HepG2 (cell line): ENCODE measurements around the gene BANP. TPM values are rescaled to one million over a fixed set of nuclear protein-coding genes. Genes with fewer than 3 reads are reported as not detected.

ENCODE experiments used
- ATAC-seq: fragments of 200-7000 bp; cut with Tn5 transposase; 3 replicates; pipeline ENCODE4 v1.9.1; 2020; ENCODE audit warnings: mild to moderate bottlenecking, moderate library complexity
- BruUV-seq: library from RNA; stranded (reverse); fragments of 400-500 nt; replicated peaks from 2 replicates; lab custom pipeline; 2021; lab: Mats Ljungman, UMichigan
- CTCF ChIA-PET: fragments of 300-600 bp; formaldehyde crosslinking; extraction: SDS; loops from one replicate; lab custom pipeline; 2021; ENCODE audit warnings: low total read pairs, inconsistent platforms, low intra/inter-chr PET ratio; lab: Yijun Ruan, JAX
- POLR2A ChIA-PET: fragments of 350-600 bp; sonication (Branson Sonifier 250); formaldehyde crosslinking; loops from one replicate; lab custom pipeline; 2020; ENCODE audit warnings: antibody characterized with exemption, inconsistent platforms; lab: Yijun Ruan, JAX
- DNase-seq: peaks from one replicate; pipeline ENCODE4 v3.0.0-alpha.2; 2015; ENCODE audit warnings: low spot score
- FAIRE-seq: peaks from 3 replicates; lab custom pipeline; 2011; peaks lifted over from hg19 to GRCh38; lab: Jason Lieb, UNC
- H2AFZ ChIP-seq: one replicate; pipeline ENCODE4 v1.6.1; 2011; ENCODE audit warnings: low read length, inconsistent platforms
- H3K27ac ChIP-seq: fragments of 300-600 bp; 3 replicates; pipeline ENCODE4 v1.8.0; 2011; ENCODE audit warnings: mixed run types, mild to moderate bottlenecking, mixed read lengths, low read length, inconsistent platforms; ENCODE audit not compliant: insufficient read depth; ENCODE audit errors: extremely low read length
- H3K27me3 ChIP-seq, 2 experiments: fragments of 200-600 bp in 1 of 2; 2 replicates in 1 of 2; 3 replicates in 1 of 2; pipeline versions ENCODE4 v1.6.0 to v1.8.0; 2011; ENCODE audit warnings: low read length in 2 of 2, mild to moderate bottlenecking in 2 of 2, moderate library complexity in 2 of 2, inconsistent platforms in 1 of 2; ENCODE audit not compliant: insufficient read depth in 2 of 2, control insufficient read depth in 1 of 2
- H3K36me3 ChIP-seq, 2 experiments: fragments of 200-600 bp in 1 of 2; replicated peaks in 1 of 2; 2 replicates in 1 of 2; 3 replicates in 1 of 2; pipeline versions ENCODE4 v1.5.1 to v1.8.0; 2011; ENCODE audit warnings: low read length in 2 of 2, inconsistent platforms in 1 of 2; ENCODE audit not compliant: insufficient read depth in 2 of 2, control insufficient read depth in 1 of 2
- H3K4me1 ChIP-seq: 2 replicates; pipeline ENCODE4 v1.5.1; 2012; ENCODE audit warnings: low read length, inconsistent platforms; ENCODE audit not compliant: insufficient read depth
- H3K4me2 ChIP-seq: 2 replicates; pipeline ENCODE4 v1.6.0; 2011; ENCODE audit warnings: low read depth, low read length, inconsistent platforms
- H3K4me3 ChIP-seq, 3 experiments: fragments of 200-600 bp in 1 of 3; sonication (generic), shearing (Covaris generic) in 1 of 3; replicated peaks in 1 of 3; 2 replicates each; pipeline ENCODE4 v1.5.1; 2011 to 2016; ENCODE audit warnings: low read length in 3 of 3, inconsistent platforms in 2 of 3, low read depth in 2 of 3, mild to moderate bottlenecking in 2 of 3, control low read depth in 1 of 3, mixed read lengths in 1 of 3; ENCODE audit not compliant: insufficient read depth in 1 of 3
- H3K79me2 ChIP-seq: one replicate; pipeline ENCODE4 v1.6.1; 2011; ENCODE audit warnings: low read length, inconsistent platforms; ENCODE audit not compliant: insufficient read depth
- H3K9ac ChIP-seq: 2 replicates; pipeline ENCODE4 v1.6.0; 2011; ENCODE audit warnings: mild to moderate bottlenecking, low read depth, low read length, inconsistent platforms; ENCODE audit not compliant: insufficient read depth
- H3K9me3 ChIP-seq: 2 replicates; pipeline ENCODE4 v1.5.1; 2012; ENCODE audit warnings: mild to moderate bottlenecking, low read length
- H4K20me1 ChIP-seq: 2 replicates; pipeline ENCODE4 v1.6.0; 2011; ENCODE audit warnings: inconsistent platforms, mild to moderate bottlenecking, low read length, moderate library complexity; ENCODE audit not compliant: insufficient read depth
- CENPX ChIP-seq: sonication (generic); formaldehyde crosslinking; IDR thresholded peaks from 2 replicates; pipeline ENCODE4 v1.9.0; 2021; ENCODE audit warnings: mild to moderate bottlenecking, missing genetic modification reagents, moderate library complexity
- DPF2 ChIP-seq: sonication (generic); formaldehyde crosslinking; IDR thresholded peaks from 2 replicates; pipeline ENCODE4 v1.4.0; 2020; ENCODE audit warnings: mild to moderate bottlenecking, low read depth, missing genetic modification reagents, borderline replicate concordance
- ELK4 ChIP-seq: sonication (generic); formaldehyde crosslinking; IDR thresholded peaks from 2 replicates; pipeline ENCODE4 v1.9.0; 2021; ENCODE audit warnings: missing genetic modification reagents, borderline replicate concordance
- NRL ChIP-seq: sonication (generic); formaldehyde crosslinking; IDR thresholded peaks from 2 replicates; pipeline ENCODE4 v1.5.0; 2020; ENCODE audit warnings: missing genetic modification reagents, mild to moderate bottlenecking, moderate library complexity, borderline replicate concordance
- PLRG1 ChIP-seq: fragments of 450-650 bp; conservative IDR thresholded peaks from 2 replicates; pipeline ENCODE4 v1.6.1; 2016
- SIN3B ChIP-seq: fragments of 150-350 bp; IDR thresholded peaks from 2 replicates; pipeline ENCODE4 v1.6.1; 2014; ENCODE audit warnings: low read length
- SKI ChIP-seq: fragments of 450-650 bp; IDR thresholded peaks from one replicate; pipeline ENCODE4 v1.6.1; 2018; ENCODE audit warnings: mild to moderate bottlenecking; ENCODE audit not compliant: partially characterized antibody
- USF2 ChIP-seq, 2 experiments: sonication (generic) in 1 of 2; formaldehyde crosslinking in 1 of 2; IDR thresholded peaks; 2 replicates each; pipeline versions ENCODE4 v1.5.1 to v1.6.1; 2011 to 2020; ENCODE audit warnings: borderline replicate concordance in 1 of 2, low read depth in 1 of 2, low read length in 1 of 2, mild to moderate bottlenecking in 1 of 2, missing genetic modification reagents in 1 of 2, moderate library complexity in 1 of 2
- XBP1 ChIP-seq: sonication (generic); formaldehyde crosslinking; IDR thresholded peaks from 2 replicates; pipeline ENCODE4 v1.5.0; 2020; ENCODE audit warnings: missing genetic modification reagents
- ZGPAT ChIP-seq: IDR thresholded peaks from 2 replicates; pipeline ENCODE4 v1.6.1; 2016; ENCODE audit warnings: mild to moderate bottlenecking
- ZNF34 ChIP-seq: sonication (generic); formaldehyde crosslinking; IDR thresholded peaks from 2 replicates; pipeline ENCODE4 v1.4.0; 2020; ENCODE audit warnings: mild to moderate bottlenecking, missing genetic modification reagents, borderline replicate concordance
- ZNF382 ChIP-seq: sonication (generic); formaldehyde crosslinking; IDR thresholded peaks from 2 replicates; pipeline ENCODE4 v1.5.0; 2020; ENCODE audit warnings: missing genetic modification reagents, mild to moderate bottlenecking, borderline replicate concordance
- ZNF547 ChIP-seq: sonication (generic); formaldehyde crosslinking; IDR thresholded peaks from 2 replicates; pipeline ENCODE4 v1.5.1; 2020; ENCODE audit warnings: mild to moderate bottlenecking, missing genetic modification reagents
- ZNF564 ChIP-seq: sonication (generic); formaldehyde crosslinking; IDR thresholded peaks from 2 replicates; pipeline ENCODE4 v1.8.1; 2023; ENCODE audit warnings: mild to moderate bottlenecking, missing genetic modification reagents
- WGBS: methylation state at CpG from one replicate; pipeline ENCODE4 v1.1.6; 2017; ENCODE audit warnings: low lambda C conversion rate; 5-methylcytosine and 5-hydroxymethylcytosine counted together
- in situ Hi-C: cut with HindIII; loops from 2 replicates; pipeline ENCODE4 v1.10.0; 2017; ENCODE audit warnings: low pct_unique_long_range_greater_than_20kb; ENCODE audit not compliant: extremely low pct_ligation_motif_present
- intact Hi-C: fragments of 100-400 bp; cut with micrococcal nuclease; formaldehyde crosslinking; loops from one replicate; pipeline ENCODE4 v1.10.0; 2022; ENCODE audit not compliant: unreplicated experiment
- polyA plus RNA-seq, 8 experiments: library from polyadenylated mRNA; depleted of rRNA in 3 of 8; stranded (reverse) in 7 of 8; unstranded in 1 of 8; fragments of >200 nt; fragmentation: Illumina TruSeq in 4 of 8; extraction: Trizol in 4 of 8; gene quantifications; 2 replicates each; pipeline versions ENCODE4 v1.2.1 to v1.2.3, GENCODE V29; 2011 to 2016; ENCODE audit warnings: low read depth in 4 of 8, missing spikeins in 1 of 8, mixed read lengths in 1 of 8; ENCODE audit not compliant: insufficient read depth in 1 of 8
- total RNA-seq, 5 experiments: library from RNA; depleted of rRNA; stranded (reverse); fragments of >200 nt; fragmentation: Illumina TruSeq; extraction: Trizol; gene quantifications; 2 replicates each; pipeline ENCODE4 v1.2.3, GENCODE V29; 2016; ENCODE audit warnings: low read depth in 1 of 5

Gene BANP
- total and polyA plus RNA-seq, 2 of the 13 experiments (the other 11 are each of a cell fraction or from before 2014, with no cell fraction given): 20.2 to 23.8 TPM

GRCh38 chr16:87961623-87962022, 10.4 kb downstream of the BANP start:
- Histone ChIP-seq H3K4me3 (no peak overlapping the region), H3K4me1 (peaks cover 24% of the 10 kb centered on the region), H3K27ac (no peak overlapping the region), H3K4me2 (no peak overlapping the region), H3K9ac (no peak overlapping the region), H3K27me3 (no peaks in the 10 kb centered on the region), H3K9me3 (no peaks in the 10 kb centered on the region), H4K20me1 (no peaks in the 10 kb centered on the region), H2AFZ (no peak overlapping the region), H3K79me2 (peaks cover 78% of the 10 kb centered on the region), H3K36me3 (peaks cover 4 to 8% of the 10 kb centered on the region in 2 experiments; a peak in 3 of 5 replicates)
- CTCF ChIA-PET: no interaction called here
- TF ChIP-seq ZNF547 (CRISPR knock-in tag) (no peak), SIN3B (no peak), ZGPAT (CRISPR knock-in tag) (no peak)
- intact Hi-C loops: no loop called here
- FAIRE-seq: peak; percentile 55
- BruUV-seq: no TSS peak
- no peak for DNase-seq
- 87% methylated on average over 4 of the region's 4 CpGs for WGBS
- no peak for ATAC-seq
- in situ Hi-C loops: no loop called here
- POLR2A ChIA-PET: interaction anchor here (3.4 kb wide), 1 partner anchor 11 kb away, joined by 15 read pairs; the partner anchor contains the start of gene BANP

GRCh38 chr16:87963400-87963799, 12.2 kb downstream of the BANP start:
- no peak for DNase-seq
- ATAC-seq: no peak
- POLR2A ChIA-PET: interaction anchor here (3.4 kb wide), 1 partner anchor 12 kb away, joined by 15 read pairs; the partner anchor contains the start of gene BANP
- in situ Hi-C loops (no loop called here), intact Hi-C loops (no loop called here)
- BruUV-seq: no TSS peak
- no peaks in the 10 kb centered on the region for H3K27me3 ChIP-seq
- H4K20me1 ChIP-seq: no peaks in the 10 kb centered on the region
- peaks cover 72% of the 10 kb centered on the region for H3K79me2 ChIP-seq
- FAIRE-seq: no peak
- H3K4me1 ChIP-seq: peaks cover 41% of the 10 kb centered on the region
- H3K27ac ChIP-seq: no peak overlapping the region
- WGBS: 95% methylated on average over 9 of the region's 9 CpGs
- H3K4me2 ChIP-seq: no peak overlapping the region
- no peaks in the 10 kb centered on the region for H3K9me3 ChIP-seq
- no peak overlapping the region for H3K4me3 ChIP-seq
- CTCF ChIA-PET: no interaction called here
- no peaks in the 10 kb centered on the region for H3K36me3 ChIP-seq
- no peak overlapping the region for H3K9ac ChIP-seq
- no peak overlapping the region for H2AFZ ChIP-seq
- TF ChIP-seq ZNF382 (CRISPR knock-in tag) (no peak), ZNF564 (CRISPR knock-in tag) (no peak), USF2 (IDR thresholded peaks at IDR 0.05; ENCODE audit: low read depth, low read length) (no peak), USF2 (CRISPR knock-in tag; IDR thresholded peaks at IDR 0.05; ENCODE audit: borderline replicate concordance) (no peak), ELK4 (CRISPR knock-in tag) (no peak), XBP1 (CRISPR knock-in tag) (no peak), CENPX (CRISPR knock-in tag) (no peak), DPF2 (CRISPR knock-in tag) (no peak), ZNF34 (CRISPR knock-in tag) (no peak), PLRG1 (no peak), SKI (no peak), NRL (CRISPR knock-in tag) (no peak)
